Ramos (cell line): Measurements from ENCODE around the gene RMND5B.

Experiments used
- in situ Hi-C: fragments of 300-500 bp; cut with MboI; formaldehyde crosslinking; loops from one replicate; pipeline ENCODE4 v1.14.3; 2022; ENCODE audit warnings: low sequenced_read_pairs; ENCODE audit not compliant: unreplicated experiment

Gene RMND5B

DNA sequence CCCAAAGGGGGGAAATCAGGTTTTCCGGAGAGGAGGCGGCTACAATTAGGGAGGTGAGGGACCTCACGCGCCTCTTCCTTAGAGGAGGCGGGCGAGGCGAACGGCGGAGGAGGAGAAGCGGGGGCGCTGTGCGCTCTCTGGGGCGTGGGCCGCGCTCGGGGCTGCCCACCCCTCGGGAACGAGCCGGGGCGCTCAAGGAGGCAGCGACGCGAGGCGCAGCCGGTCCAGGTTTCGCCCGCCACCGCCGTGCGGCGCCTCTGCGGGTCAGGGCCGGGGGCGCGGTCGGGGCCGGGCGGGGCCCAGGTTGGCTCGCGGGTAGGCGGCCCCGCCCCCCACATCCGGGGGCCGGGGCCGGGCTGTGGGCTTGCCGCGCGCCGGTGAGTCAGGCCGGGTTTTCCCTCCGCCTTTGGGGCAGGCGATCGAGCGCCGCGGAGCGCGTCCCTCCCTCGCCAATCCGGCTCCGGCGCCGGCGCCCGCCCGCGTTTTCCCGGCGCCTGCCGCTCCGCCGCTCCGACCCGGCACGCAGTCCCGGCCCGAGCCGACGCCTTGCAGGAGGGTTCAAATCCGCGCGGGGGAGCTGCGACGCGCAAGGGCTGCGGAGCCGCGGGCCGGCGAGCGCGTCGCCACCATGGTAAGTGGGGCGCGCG is 17.6 kb upstream of the RMND5B start, which contains the start of gene N4BP3:
N4BP3 (plus strand) TSS at position 392 of the 647 bp plus-strand sequence. CDS start 6,052 bp downstream, outside the sequence.
- in situ Hi-C loops = loop anchor here (10.0 kb wide), 1 partner anchor 608 kb away; the partner anchor contains the start of gene DOK3

DNA sequence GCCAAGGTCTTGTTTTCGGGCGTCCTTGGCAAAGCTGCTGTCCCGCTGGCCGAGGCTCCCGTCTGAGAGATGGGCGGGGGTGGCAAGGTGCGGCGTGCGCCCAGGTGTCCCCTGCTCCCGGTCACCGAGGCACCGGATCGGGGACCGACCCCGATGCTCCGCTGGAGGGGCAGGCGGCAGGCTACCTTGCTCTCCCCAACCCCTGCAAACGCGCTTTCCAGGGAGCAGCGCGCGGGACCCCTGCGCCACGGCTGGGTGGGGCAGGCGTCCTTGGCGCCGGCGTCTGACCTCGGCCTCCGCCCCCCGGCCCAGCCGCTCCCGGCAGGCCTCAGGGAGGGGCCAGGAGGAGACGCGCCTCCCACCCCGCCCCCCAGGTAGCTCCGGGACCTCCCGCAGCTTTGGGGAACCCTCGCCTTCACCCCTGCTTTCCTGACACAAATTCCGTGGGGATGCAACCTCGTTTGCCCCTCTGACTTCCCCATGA is 16.9 kb upstream of the RMND5B start:
- in situ Hi-C loops = loop anchor here (10.0 kb wide), 1 partner anchor 609 kb away; the partner anchor contains the start of gene DOK3

DNA sequence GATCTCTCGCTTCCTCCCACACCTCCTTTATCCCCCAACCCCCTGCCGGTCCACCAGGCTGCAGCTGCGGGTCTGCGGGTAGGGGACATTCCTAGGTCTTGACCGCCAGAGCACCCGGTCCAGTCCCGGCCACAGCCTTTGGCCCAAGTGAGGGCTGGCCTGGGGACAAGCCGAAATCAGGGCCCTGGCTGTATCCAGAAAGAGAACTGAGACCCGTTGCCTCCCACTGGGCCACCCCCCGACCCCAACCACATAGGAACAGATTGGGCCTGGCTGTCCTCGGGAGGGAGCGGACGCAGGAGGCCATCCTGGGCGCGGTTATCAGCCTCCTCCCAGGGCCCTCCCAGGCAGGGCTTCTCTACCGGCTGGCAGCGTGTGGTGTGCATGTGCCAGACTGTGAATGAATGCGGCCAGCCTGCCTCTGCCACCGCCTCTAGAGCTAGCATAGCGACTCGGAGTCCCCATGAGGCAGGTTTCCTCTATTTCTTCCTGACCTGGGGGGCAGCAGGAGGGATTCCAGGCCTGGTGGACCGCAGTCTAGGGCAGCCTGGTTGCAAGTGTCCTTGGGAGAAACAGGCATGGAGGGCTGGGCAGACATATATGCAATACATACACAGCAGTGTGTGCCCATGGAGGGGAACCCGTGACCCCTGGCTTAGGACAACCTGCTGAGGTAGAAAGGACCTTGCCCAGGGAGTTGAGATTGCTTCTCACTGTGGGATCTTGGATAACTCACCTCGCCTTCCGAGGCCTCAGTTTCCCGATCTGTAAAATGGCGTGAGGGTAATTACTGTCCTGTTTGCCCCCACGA is 16.3 kb upstream of the RMND5B start:
- in situ Hi-C loops = loop anchor here (10.0 kb wide), 1 partner anchor 610 kb away; the partner anchor contains the start of gene DOK3

DNA sequence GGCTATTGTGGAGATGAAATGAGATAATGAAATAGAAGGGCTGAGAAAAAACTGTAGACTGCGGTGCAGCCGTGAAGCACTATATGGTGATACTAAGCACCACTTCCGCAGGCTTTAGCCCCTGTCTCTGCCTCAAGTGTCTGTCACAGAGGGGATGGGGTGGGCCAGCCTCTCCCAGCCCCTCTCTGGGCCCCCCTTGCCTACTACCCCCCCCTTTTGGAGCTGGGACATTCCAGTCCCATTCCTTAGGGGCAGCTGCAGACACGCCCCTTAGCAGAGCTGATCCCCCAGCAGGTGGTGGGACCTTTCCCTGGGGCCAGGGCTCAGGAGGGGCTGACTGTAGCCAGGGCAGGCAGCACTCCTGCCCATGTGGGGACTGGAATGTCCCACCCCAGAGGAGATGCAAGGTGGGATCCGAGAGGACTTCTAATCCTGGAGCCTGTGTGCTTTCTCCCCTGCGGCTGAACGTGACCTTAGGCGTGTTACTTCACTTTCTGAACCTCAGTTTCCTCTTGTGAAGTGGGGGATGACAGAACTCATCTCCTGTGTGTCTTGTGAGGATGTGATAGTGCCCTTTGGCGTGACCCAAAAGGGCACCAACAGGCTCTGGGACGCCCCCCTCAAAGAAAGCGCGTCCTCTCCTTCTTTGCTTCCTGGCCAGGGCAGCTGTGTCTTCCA is 15.5 kb upstream of the RMND5B start:
- in situ Hi-C loops = loop anchor here (10.0 kb wide), 1 partner anchor 610 kb away; the partner anchor contains the start of gene DOK3

DNA sequence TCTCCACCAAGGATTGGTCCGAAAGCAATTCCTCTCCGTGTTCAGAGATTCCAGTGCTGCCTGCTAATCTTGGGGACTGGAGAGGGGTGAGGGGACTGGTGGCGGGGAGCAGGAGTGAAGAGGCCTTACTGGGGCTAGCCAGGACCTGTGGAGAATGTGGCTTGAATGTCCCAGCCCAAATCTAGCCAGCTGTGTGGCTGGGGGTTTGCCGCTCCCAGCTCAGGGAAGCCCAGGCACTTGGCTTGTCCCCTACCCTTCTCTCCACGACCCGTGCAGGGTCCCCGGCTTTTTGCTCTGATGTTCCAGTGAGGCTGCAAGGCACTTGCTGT is 15.0 kb upstream of the RMND5B start:
- in situ Hi-C loops = loop anchor here (10.0 kb wide), 1 partner anchor 611 kb away; the partner anchor contains the start of gene DOK3

DNA sequence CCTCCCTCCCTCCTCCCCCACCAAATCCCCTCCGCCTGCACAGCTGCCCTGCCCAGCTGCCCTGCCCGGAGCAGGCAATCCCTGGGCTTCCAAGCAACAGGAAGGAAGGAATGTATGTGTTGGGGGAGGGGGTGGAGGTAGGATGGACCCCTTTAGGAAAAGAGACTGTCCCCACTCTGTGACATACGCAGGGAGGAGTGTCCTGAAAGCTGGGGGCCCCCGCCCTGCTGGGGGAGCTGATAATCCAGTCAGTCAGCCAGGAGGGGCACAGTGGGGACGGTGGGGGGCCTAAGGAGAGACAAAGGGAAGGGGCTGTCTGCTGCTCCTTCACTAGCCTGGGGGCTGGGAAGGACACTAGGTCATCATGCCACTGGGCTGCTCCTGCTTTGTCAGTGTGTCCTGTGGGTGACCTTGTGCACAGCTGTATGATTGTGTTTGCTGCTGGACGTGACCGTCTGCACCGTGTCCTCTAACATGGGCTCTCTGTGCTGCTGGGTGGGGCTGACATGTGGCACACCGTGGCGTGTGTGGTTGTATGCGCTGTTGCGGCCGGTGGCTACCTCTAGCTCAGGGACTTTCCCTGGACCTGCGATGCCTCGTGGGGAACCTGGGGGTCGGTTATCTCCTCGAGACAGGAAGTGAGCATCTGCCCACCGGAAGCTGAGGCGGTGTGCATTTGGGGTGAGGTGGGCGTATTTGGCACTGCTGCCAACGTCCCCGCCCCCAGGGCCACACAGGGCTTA is 14.5 kb upstream of the RMND5B start:
- in situ Hi-C loops = loop anchor here (10.0 kb wide), 1 partner anchor 612 kb away; the partner anchor contains the start of gene DOK3

DNA sequence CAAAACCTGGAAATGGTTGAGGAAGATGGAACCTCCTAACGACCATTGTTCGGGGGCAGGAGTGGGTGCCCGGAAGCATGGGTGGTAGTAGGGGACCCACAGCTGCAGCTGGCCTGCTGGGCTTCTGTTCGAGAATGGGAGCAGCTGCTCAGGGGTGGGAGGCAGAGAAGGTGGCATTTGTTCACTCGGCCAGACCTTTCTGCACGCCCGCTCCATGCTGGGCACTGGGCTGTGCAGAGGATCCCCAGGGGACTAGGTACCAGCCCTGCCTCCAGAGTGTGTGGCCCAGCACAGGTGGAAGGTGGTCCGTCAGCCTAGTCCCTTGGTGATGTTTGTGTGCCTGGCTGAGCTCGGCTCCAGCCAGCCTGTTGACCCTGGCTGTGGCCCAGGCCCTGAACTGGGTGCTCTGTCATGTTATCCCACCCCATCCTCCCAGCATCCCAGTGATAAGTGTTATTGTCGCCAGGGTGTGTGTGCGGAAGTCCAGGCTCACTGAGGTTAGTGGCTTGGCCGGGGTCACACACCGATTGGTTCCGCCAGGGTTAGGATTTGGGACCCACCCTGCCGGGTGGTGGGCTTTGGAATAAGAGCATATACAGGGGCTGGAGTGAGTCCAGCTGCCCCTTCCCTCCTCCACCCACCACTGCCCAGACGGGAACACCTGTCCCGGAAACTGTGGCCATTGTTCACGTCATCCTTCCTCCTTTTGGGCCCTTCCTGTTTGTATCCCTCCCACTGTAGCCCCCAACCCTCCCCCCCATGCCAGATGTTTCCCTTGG is 12.7 kb upstream of the RMND5B start:
- in situ Hi-C loops = loop anchor here (10.0 kb wide), 1 partner anchor 613 kb away; the partner anchor contains the start of gene DOK3

DNA sequence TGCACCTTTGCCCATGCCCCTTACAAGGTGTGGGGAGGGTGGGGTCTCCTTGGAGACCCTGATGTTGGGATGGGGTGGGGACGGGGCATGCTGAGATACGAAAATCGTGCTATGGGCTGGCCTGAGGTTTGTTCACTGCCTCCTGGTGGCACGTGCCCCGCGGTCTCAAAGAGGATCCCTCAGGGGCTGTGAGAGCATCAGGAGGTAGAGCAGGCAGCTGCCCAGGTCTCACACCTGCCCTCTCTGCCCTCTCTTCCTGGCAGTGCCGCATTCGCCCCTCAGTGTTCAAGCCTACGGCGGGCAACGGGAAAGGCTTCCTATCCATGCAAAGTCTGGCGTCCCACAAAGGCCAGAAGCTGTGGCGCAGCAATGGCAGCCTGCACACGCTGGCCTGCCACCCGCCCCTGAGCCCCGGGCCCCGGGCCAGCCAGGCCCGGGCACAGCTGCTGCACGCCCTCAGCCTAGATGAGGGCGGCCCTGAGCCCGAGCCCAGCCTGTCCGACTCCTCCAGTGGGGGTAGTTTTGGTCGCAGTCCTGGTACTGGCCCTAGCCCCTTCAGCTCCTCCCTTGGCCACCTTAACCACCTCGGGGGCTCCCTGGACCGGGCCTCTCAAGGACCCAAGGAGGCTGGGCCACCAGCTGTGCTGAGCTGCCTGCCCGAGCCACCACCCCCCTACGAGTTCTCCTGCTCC is 10.8 kb upstream of the RMND5B start:
- in situ Hi-C loops = loop anchor here (10.0 kb wide), 1 partner anchor 615 kb away; the partner anchor contains the start of gene DOK3

DNA sequence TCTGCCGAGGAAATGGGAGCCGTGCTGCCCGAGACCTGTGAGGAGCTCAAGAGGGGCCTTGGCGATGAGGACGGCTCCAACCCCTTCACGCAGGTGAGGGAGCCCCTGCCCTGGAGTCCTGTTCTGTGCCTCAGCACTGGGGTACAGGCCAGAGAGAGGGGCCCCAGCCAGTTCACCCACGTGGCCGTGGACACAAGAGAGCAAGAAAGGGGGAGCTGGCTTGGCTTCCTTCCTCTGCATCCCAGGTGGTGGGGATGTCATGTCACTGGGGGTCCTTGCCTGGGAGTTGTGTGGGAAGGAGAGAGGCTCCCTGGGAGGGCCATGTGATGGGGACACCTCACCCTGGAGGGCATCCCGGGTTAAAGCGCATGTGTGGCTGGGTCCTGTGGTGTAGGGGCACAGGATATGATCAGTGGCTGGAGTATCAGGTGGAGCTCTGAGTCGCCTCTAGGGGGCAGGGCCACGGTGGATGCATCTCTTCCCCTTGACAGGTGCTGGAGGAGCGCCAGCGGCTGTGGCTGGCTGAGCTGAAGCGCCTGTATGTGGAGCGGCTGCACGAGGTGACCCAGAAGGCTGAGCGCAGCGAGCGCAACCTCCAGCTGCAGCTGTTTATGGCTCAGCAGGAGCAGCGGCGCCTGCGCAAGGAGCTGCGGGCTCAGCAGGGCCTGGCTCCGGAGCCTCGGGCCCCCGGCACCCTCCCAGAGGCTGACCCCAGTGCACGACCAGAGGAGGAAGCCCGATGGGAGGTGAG is 10.0 kb upstream of the RMND5B start:
- in situ Hi-C loops = no loop called here

DNA sequence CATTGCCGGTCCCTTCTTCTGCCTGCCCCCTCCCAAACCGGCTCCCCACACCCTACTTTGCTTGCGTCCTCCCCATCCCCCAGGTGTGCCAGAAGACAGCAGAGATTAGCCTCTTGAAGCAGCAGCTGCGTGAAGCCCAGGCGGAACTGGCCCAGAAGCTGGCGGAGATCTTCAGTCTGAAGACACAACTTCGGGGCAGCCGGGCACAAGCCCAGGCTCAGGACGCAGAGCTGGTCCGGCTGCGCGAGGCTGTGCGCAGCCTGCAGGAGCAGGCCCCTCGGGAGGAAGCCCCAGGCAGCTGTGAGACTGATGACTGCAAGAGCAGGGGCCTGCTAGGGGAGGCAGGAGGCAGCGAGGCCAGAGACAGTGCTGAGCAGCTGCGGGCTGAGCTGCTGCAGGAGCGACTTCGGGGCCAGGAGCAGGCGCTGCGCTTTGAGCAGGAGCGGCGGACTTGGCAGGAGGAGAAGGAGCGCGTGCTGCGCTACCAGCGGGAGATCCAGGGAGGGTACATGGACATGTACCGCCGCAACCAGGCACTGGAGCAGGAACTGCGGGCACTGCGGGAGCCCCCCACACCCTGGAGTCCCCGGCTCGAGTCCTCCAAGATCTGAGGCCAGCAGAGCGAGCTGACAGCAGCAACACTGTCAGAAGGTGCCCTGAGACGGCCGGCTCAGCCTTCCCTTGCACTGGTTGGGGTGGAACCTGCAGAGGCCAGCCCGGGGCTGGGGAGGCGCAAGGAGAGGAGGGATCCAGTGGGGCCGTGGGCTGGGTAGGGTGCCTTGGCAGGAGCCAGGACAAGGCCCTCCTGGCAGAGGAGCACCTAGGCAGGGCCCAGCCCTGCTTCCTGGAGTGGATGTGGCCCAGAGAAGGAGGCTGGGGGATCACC is 9.2 kb upstream of the RMND5B start:
- in situ Hi-C loops = no loop called here

DNA sequence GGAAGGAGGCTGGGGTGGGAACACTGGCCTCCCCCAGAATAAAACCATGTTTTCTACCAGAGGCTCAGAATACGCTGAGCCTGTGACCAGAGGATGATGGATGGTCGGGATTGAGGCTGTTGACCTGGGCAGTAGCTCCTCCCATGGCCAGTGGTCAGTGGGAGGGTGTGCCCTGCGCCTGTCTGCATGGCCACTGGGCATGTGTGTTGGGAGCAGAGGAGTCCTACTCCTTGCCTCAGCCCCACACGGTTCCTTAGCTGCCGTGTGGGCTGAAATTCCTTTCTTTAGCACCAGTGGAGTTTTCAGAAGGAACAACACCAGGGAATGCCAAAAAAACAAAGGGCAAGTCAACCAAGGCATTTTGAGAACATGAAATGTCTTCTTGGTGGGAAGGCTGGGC is 8.5 kb upstream of the RMND5B start:
- in situ Hi-C loops = no loop called here

DNA sequence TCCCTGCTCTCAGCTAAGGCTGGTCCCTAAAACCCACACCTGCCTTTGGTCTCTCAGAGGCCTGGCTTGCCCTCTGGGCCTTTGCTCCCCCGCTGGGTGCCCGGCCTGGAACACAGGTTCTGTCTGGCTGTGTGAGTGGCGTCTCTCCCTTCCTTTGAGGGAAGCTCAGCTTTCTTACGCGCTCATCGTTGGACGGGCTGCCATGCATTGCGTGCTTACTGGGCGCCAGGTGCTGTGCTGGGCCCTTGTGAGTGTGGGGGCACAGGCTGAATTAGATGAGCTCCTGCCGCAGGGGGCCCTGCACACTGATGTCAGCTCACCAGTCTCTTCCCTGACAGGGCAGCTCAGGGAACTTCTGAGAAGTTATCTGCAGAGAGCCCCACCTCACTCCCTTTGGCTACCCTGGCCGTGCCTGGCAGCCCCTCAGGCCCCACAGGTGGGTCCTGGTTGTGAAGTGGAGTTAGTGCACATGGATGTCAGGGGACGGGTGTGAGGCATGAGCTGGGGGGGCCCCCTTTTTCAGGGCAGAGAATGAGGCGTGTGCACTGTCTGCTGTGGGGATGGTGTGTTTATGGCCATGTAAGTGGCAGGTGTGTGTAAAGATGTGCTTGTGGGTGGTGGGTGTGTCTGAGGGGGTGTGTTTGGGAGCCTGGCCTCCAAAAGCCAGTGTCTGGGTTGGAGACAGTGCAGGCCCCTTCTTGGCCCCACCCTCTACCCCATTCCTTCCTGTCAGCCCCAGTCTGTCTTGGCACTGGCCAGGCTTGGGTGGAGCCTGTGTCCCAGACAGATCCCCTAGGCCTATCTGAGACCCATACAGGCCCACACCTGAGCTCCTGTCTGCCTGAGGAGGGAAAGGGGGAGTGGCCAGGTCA is 7.5 kb upstream of the RMND5B start:
- in situ Hi-C loops = no loop called here

DNA sequence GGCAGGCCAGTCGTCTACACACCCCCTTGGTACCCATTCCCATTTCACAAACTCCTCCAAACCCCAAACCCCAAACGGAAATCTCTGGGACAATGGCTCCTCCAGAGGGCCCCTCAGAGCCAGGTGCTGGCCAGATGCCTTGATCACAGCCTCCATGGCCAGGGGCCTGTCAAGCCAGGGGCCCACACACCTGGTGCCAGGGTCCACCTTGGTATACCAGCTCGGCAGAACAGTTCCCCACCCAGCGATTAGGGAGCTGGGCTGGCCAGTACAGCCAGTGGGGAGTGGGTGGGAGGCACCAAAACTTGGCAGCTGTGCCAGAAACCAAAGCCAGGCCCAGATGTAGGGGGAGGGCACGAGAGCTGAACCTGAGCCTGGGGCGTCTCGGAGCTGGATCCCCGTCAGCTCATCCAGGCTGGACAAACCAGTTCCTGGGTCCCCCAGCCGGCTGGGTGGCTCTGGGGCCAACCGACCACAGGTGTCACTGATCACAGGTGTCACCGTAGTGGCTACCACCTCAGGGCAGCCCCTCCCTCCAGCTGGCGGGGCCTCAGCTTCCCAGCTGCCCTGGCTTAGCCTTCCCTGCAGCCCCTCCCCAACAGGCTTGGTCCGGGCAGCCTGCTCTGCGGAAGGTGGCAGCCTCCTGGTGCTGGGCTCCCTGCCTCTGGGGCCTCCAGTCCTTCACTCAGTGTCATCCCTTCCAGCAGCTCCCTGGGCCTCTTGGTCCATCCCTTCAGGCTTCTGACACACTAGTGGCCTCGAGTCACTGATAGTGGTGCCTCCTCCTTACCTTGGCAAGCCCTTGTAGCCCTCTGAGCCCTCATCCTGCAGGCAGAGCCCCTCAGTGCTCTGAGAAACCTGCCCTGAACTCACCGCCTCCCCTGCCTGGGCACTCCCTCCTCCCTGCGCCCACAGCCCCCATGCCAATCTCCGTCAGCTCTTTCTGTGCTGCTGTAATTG is 6.6 kb upstream of the RMND5B start:
- in situ Hi-C loops = no loop called here

DNA sequence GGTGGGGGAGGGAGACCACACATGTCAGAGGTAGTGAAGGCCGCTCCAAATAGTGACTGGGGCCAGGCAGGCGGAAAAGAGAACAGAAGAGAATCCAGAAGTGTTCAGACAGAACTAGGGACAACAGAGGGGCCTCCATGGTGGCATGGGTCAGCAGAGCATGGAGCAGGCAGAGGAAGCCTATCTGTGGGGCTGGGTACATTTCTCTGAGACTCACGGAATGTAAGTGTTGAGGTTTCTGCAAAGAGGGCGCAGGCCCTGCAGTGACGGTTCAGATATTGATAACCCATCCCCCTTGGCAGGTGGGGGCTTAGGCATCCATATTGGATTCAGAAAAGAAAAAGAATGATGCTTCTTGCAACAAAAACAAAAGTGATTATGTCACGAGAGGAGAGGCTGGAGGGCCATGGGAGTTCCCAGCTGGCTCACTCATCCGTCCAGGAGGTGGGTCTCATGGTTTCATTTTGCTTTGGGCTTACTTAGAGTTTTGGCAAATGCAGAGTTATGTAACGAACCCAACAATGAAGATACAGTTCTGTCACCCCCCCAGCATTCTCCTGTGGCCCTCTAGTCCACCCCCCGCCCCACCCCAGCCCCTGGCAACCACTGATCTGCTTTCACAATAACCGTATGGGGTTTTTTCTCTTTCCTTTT is 5.4 kb upstream of the RMND5B start:
- in situ Hi-C loops = no loop called here
